Measurements from ENCODE around the gene FAM13A. TPM values are rescaled to one million over a fixed set of nuclear protein-coding genes. Genes with fewer than 3 reads are reported as not detected.
"Not testable (repeated sequence)": the region's sequence is repeated elsewhere in the genome, so short reads cannot be mapped to it uniquely, and the experiment has no call there.

FAM13A gene
- total RNA-seq, 1 experiment from 2014 or later = 22.2 TPM

GRCh38 chr4:89044147-89044900 is 12.7 kb downstream of the FAM13A start:
- no peak for DNase-seq (ENCODE audit: extremely low read depth, low read depth)

GRCh38 chr4:89042055-89042454 is 14.9 kb downstream of the FAM13A start:
- DNase-seq (ENCODE audit: extremely low read depth, low read depth) = no peak

- no peak for DNase-seq (ENCODE audit: extremely low read depth, low read depth)
These were observed 17.2 kb downstream of the FAM13A start for GRCh38 chr4:89039730-89040338.

GRCh38 chr4:89036535-89036934 is 20.4 kb downstream of the FAM13A start:
- DNase-seq (ENCODE audit: extremely low read depth, low read depth) = no peak

GRCh38 chr4:89031272-89031671 is 25.7 kb downstream of the FAM13A start:
- no peak for DNase-seq (ENCODE audit: extremely low read depth, low read depth)

GRCh38 chr4:89029591-89029990 is 27.4 kb downstream of the FAM13A start:
- no peak for DNase-seq (ENCODE audit: extremely low read depth, low read depth)

- DNase-seq (ENCODE audit: extremely low read depth, low read depth) = no peak
These were observed 30.4 kb downstream of the FAM13A start for GRCh38 chr4:89026542-89026941.

- peak; percentile 64 for DNase-seq (ENCODE audit: extremely low read depth, low read depth)
These were observed 32.8 kb downstream of the FAM13A start for GRCh38 chr4:89024051-89024675.

GRCh38 chr4:89023140-89023539 is 33.8 kb downstream of the FAM13A start:
- no peak for DNase-seq (ENCODE audit: extremely low read depth, low read depth)

GRCh38 chr4:89022426-89023128 is 34.4 kb downstream of the FAM13A start:
- no peak for DNase-seq (ENCODE audit: extremely low read depth, low read depth)

- DNase-seq (ENCODE audit: extremely low read depth, low read depth) = no peak
These were observed 35.3 kb downstream of the FAM13A start for GRCh38 chr4:89021684-89022083.

- no peak for DNase-seq (ENCODE audit: extremely low read depth, low read depth)
These were observed 35.9 kb downstream of the FAM13A start for GRCh38 chr4:89021062-89021461.

- DNase-seq (ENCODE audit: extremely low read depth, low read depth) = not testable (repeated sequence)
These were observed 42.1 kb downstream of the FAM13A start for GRCh38 chr4:89014897-89015296.

GRCh38 chr4:89009761-89010369 is 47.1 kb downstream of the FAM13A start:
- no peak for DNase-seq (ENCODE audit: extremely low read depth, low read depth)

GRCh38 chr4:89009115-89009514 is 47.9 kb downstream of the FAM13A start:
- no peak for DNase-seq (ENCODE audit: extremely low read depth, low read depth)

- DNase-seq (ENCODE audit: extremely low read depth, low read depth) = no peak
These were observed 48.8 kb downstream of the FAM13A start for GRCh38 chr4:89008166-89008565.

- DNase-seq (ENCODE audit: extremely low read depth, low read depth) = no peak
These were observed 49.5 kb downstream of the FAM13A start for GRCh38 chr4:89007338-89007939.

- no peak for DNase-seq (ENCODE audit: extremely low read depth, low read depth)
These were observed 50.7 kb downstream of the FAM13A start for GRCh38 chr4:89006307-89006706.

GRCh38 chr4:89005066-89005465 is 51.9 kb downstream of the FAM13A start:
- not testable (repeated sequence) for DNase-seq (ENCODE audit: extremely low read depth, low read depth)

GRCh38 chr4:89001647-89002445 is 55.1 kb downstream of the FAM13A start:
- DNase-seq (ENCODE audit: extremely low read depth, low read depth) = no peak
